Trophoblast cell (in vitro differentiated cells and primary cell): ENCODE measurements around the gene KCND2.

Experiments used
- DNase-seq, 2 donors: peaks; one replicate each; pipeline ENCODE4 v3.0.0-alpha.2; 2016
- H2AFZ ChIP-seq: 2 replicates; pipeline ENCODE4 v1.6.1; 2013; ENCODE audit warnings: low read length, moderate library complexity, mild to moderate bottlenecking; ENCODE audit not compliant: insufficient read depth, poor library complexity
- H2AK5ac ChIP-seq: 2 replicates; pipeline ENCODE4 v1.6.1; 2013; ENCODE audit warnings: mild to moderate bottlenecking, low read length
- H2BK120ac ChIP-seq: 2 replicates; pipeline ENCODE4 v1.6.1; 2013; ENCODE audit warnings: low read length, mild to moderate bottlenecking, moderate library complexity; ENCODE audit not compliant: insufficient read depth, poor library complexity
- H2BK12ac ChIP-seq: 2 replicates; pipeline ENCODE4 v1.6.1; 2013; ENCODE audit warnings: mild to moderate bottlenecking, low read length, moderate library complexity
- H2BK5ac ChIP-seq: 2 replicates; pipeline ENCODE4 v1.6.1; 2013; ENCODE audit warnings: low read length, low read depth, moderate library complexity, mild to moderate bottlenecking; ENCODE audit not compliant: poor library complexity
- H3K14ac ChIP-seq: 2 replicates; pipeline ENCODE4 v1.6.1; 2013; ENCODE audit warnings: mild to moderate bottlenecking, low read length
- H3K18ac ChIP-seq: 2 replicates; pipeline ENCODE4 v1.6.1; 2013; ENCODE audit warnings: mild to moderate bottlenecking, low read length
- H3K23ac ChIP-seq: 2 replicates; pipeline ENCODE4 v1.6.1; 2013; ENCODE audit warnings: low read length
- H3K27ac ChIP-seq: 2 replicates; pipeline ENCODE4 v1.5.1; 2013; ENCODE audit warnings: low read depth, mild to moderate bottlenecking, inconsistent platforms, low read length, moderate library complexity
- H3K27me3 ChIP-seq: 2 replicates; pipeline ENCODE4 v1.6.1; 2013; ENCODE audit warnings: inconsistent platforms, mild to moderate bottlenecking, low read length, moderate library complexity; ENCODE audit not compliant: insufficient read depth
- H3K36me3 ChIP-seq, 2 experiments: 1 replicate in 1 of 2; 2 replicates in 1 of 2; pipeline ENCODE4 v1.6.1; 2013; ENCODE audit warnings: low read length in 2 of 2, mild to moderate bottlenecking in 2 of 2, moderate library complexity in 1 of 2; ENCODE audit not compliant: insufficient read depth in 2 of 2, control insufficient read depth in 1 of 2
- H3K4ac ChIP-seq: 2 replicates; pipeline ENCODE4 v1.6.1; 2013; ENCODE audit warnings: low read depth, mild to moderate bottlenecking, low read length, moderate library complexity
- H3K4me1 ChIP-seq, 2 experiments: 1 replicate in 1 of 2; 2 replicates in 1 of 2; pipeline ENCODE4 v1.6.1; 2013; ENCODE audit warnings: low read length in 2 of 2, mild to moderate bottlenecking in 2 of 2, moderate library complexity in 1 of 2; ENCODE audit not compliant: insufficient read depth in 2 of 2, control insufficient read depth in 1 of 2
- H3K4me2 ChIP-seq: 2 replicates; pipeline ENCODE4 v1.6.1; 2013; ENCODE audit warnings: inconsistent platforms, mild to moderate bottlenecking, low read length, moderate library complexity
- H3K4me3 ChIP-seq: 2 replicates; pipeline ENCODE4 v1.5.1; 2013; ENCODE audit warnings: mild to moderate bottlenecking, low read depth, low read length, inconsistent platforms
- H3K79me1 ChIP-seq: one replicate; pipeline ENCODE4 v1.6.1; 2013; ENCODE audit warnings: low read length
- H3K79me2 ChIP-seq: 2 replicates; pipeline ENCODE4 v1.6.1; 2013; ENCODE audit warnings: low read length, mild to moderate bottlenecking; ENCODE audit not compliant: control insufficient read depth, insufficient read depth, poor library complexity
- H3K9ac ChIP-seq: 2 replicates; pipeline ENCODE4 v1.6.1; 2013; ENCODE audit warnings: mild to moderate bottlenecking, low read length
- H3K9me3 ChIP-seq: 2 replicates; pipeline ENCODE4 v1.6.1; 2013; ENCODE audit warnings: low read depth, mild to moderate bottlenecking, control low read depth, inconsistent platforms, low read length; ENCODE audit not compliant: insufficient read depth
- H4K12ac ChIP-seq: 2 replicates; pipeline ENCODE4 v1.6.1; 2013; ENCODE audit warnings: low read depth, mild to moderate bottlenecking, low read length, moderate library complexity
- H4K8ac ChIP-seq: 2 replicates; pipeline ENCODE4 v1.6.1; 2013; ENCODE audit warnings: low read depth, mild to moderate bottlenecking, low read length, moderate library complexity
- H4K91ac ChIP-seq: one replicate; pipeline ENCODE4 v1.6.1; 2013; ENCODE audit warnings: low read depth, mild to moderate bottlenecking, low read length, moderate library complexity
- WGBS: extraction: QIAGEN DNeasy Blood & Tissue Kit; methylation state at CpG from one replicate; pipeline ENCODE4 v1.1.7; 2013; ENCODE audit warnings: missing lambda C conversion rate; ENCODE audit not compliant: insufficient read length, insufficient coverage; ENCODE audit errors: extremely low coverage; 5-methylcytosine and 5-hydroxymethylcytosine counted together

KCND2 gene

DNA sequence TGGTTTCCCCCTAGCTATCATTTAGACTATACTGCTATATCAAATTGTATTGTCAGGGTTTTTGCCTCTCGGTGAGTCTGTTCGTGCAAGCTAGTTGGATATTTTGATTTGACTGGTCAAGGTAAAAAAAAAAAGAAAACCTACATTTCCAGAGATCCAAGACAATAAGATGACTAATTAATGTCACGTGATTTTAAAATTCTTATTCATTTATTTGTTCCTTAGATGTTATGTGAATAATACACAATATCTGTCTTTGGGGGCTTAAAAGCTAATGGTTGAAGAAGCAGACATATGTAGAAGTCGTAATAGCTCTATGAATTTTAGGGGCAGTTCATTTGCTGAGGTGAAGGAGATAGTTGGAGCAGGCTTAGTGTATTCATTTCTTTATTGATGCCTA is 191.1 kb downstream of the KCND2 start:
- DNase-seq, result no peak
- H4K8ac ChIP-seq, result no peak overlapping the region
- H3K4me3 ChIP-seq, result no peak overlapping the region
- H3K18ac ChIP-seq, result no peak overlapping the region
- no CpG with 5 or more reads among the region's 4 CpGs for WGBS
- no peak overlapping the region for H2BK12ac ChIP-seq
- H3K4ac ChIP-seq, result no peak overlapping the region
- no peak overlapping the region for H3K4me2 ChIP-seq
- H3K9me3 ChIP-seq, result no peaks in the 10 kb centered on the region
- no peak overlapping the region for H3K27ac ChIP-seq
- no peak overlapping the region for H4K91ac ChIP-seq
- H2BK5ac ChIP-seq, result no peak overlapping the region
- H3K79me1 ChIP-seq, result no peaks in the 10 kb centered on the region
- H3K23ac ChIP-seq, result no peak overlapping the region
- H2AFZ ChIP-seq, result no peak overlapping the region
- no peaks in the 10 kb centered on the region for H3K27me3 ChIP-seq
- H2AK5ac ChIP-seq, result no peak overlapping the region
- no peaks in the 10 kb centered on the region for H3K79me2 ChIP-seq
- H3K14ac ChIP-seq, result no peak overlapping the region
- H3K36me3 ChIP-seq, result no peaks in the 10 kb centered on the region
- H4K12ac ChIP-seq, result no peak overlapping the region
- no peak overlapping the region for H2BK120ac ChIP-seq
- H3K4me1 ChIP-seq, result no peaks in the 10 kb centered on the region
- H3K9ac ChIP-seq, result no peak overlapping the region

DNA sequence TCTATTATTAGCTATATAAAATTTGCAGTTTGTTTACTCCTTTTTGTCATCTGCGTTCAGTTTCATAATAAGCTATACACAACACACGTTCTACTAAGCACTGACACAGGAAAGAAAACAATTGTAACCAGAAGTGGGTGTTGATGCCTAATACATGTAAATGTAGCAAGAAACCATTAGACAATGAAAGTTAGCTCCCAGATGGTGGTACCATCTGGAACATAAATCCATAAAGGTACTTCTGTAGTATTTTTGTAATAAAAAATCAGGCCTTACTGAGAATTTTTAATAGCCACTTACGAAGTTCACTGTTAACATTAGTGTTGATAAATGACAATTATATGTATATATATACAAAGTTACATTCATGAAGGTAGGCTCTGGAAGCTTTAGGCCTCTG is 194.7 kb downstream of the KCND2 start:
- H3K4me3 ChIP-seq, result no peak overlapping the region
- no peak overlapping the region for H2AFZ ChIP-seq
- H3K18ac ChIP-seq, result no peak overlapping the region
- no peak overlapping the region for H3K4ac ChIP-seq
- no CpG with 5 or more reads among the region's 3 CpGs for WGBS
- H2BK120ac ChIP-seq, result no peak overlapping the region
- DNase-seq, result no peak
- no peak overlapping the region for H3K14ac ChIP-seq
- no peaks in the 10 kb centered on the region for H3K79me1 ChIP-seq
- H3K9ac ChIP-seq, result no peak overlapping the region
- H3K4me2 ChIP-seq, result no peak overlapping the region
- no peak overlapping the region for H4K12ac ChIP-seq
- H3K27ac ChIP-seq, result no peak overlapping the region
- no peak overlapping the region for H4K8ac ChIP-seq
- no peak overlapping the region for H4K91ac ChIP-seq
- no peak overlapping the region for H2AK5ac ChIP-seq
- no peaks in the 10 kb centered on the region for H3K36me3 ChIP-seq
- H3K9me3 ChIP-seq, result no peaks in the 10 kb centered on the region
- no peaks in the 10 kb centered on the region for H3K27me3 ChIP-seq
- H2BK5ac ChIP-seq, result no peak overlapping the region
- H2BK12ac ChIP-seq, result no peak overlapping the region
- no peaks in the 10 kb centered on the region for H3K79me2 ChIP-seq
- H3K4me1 ChIP-seq, result no peaks in the 10 kb centered on the region
- H3K23ac ChIP-seq, result no peak overlapping the region

DNA sequence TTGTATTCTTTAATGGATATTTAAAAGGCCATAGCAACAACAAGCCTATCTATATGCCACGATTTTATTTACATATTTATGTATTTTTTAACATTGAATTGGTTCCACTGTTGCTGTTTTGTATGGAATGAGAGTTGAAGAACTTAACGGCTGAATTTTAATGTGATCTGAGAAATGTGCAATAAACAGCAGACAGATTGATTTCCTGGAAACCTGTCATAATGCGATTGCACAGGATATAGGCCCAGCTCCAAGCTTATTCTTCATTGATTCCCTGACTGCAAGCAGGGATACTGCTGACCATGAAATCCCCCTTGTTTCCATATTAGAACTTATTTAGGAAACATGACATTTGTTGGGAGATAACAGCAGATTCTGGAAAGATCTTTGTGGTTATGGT is 195.6 kb downstream of the KCND2 start:
- H3K4me2 ChIP-seq, result no peak overlapping the region
- H3K9me3 ChIP-seq, result no peaks in the 10 kb centered on the region
- WGBS, result no CpG with 5 or more reads among the region's 3 CpGs
- no peak overlapping the region for H3K18ac ChIP-seq
- H3K79me1 ChIP-seq, result no peaks in the 10 kb centered on the region
- no peak overlapping the region for H4K91ac ChIP-seq
- no peak overlapping the region for H2AFZ ChIP-seq
- no peaks in the 10 kb centered on the region for H3K27me3 ChIP-seq
- no peaks in the 10 kb centered on the region for H3K4me1 ChIP-seq
- H3K14ac ChIP-seq, result no peak overlapping the region
- H4K12ac ChIP-seq, result no peak overlapping the region
- H3K4ac ChIP-seq, result no peak overlapping the region
- no peak overlapping the region for H4K8ac ChIP-seq
- H3K23ac ChIP-seq, result no peak overlapping the region
- H2BK5ac ChIP-seq, result no peak overlapping the region
- H2BK120ac ChIP-seq, result no peak overlapping the region
- no peak overlapping the region for H2AK5ac ChIP-seq
- no peak overlapping the region for H3K9ac ChIP-seq
- no peak overlapping the region for H3K4me3 ChIP-seq
- no peak overlapping the region for H2BK12ac ChIP-seq
- H3K27ac ChIP-seq, result no peak overlapping the region
- H3K36me3 ChIP-seq, result no peaks in the 10 kb centered on the region
- no peak for DNase-seq
- H3K79me2 ChIP-seq, result no peaks in the 10 kb centered on the region

- Histone ChIP-seq H4K12ac (no peak overlapping the region), H3K4ac (no peak overlapping the region), H3K27me3 (no peaks in the 10 kb centered on the region), H3K4me2 (no peak overlapping the region), H3K27ac (no peak overlapping the region), H4K8ac (no peak overlapping the region), H3K23ac (no peak overlapping the region), H3K4me3 (no peak overlapping the region), H3K9me3 (no peaks in the 10 kb centered on the region), H3K14ac (no peak overlapping the region), H3K79me1 (no peaks in the 10 kb centered on the region), H2BK5ac (no peak overlapping the region), H3K4me1 (no peaks in the 10 kb centered on the region), H4K91ac (no peak overlapping the region), H3K36me3 (no peaks in the 10 kb centered on the region), H2BK12ac (no peak overlapping the region), H2AK5ac (no peak overlapping the region), H3K9ac (no peak overlapping the region), H3K79me2 (no peaks in the 10 kb centered on the region), H3K18ac (no peak overlapping the region), H2AFZ (no peak overlapping the region), H2BK120ac (no peak overlapping the region)
- DNase-seq, result no peak
- WGBS, result no CpG with 5 or more reads among the region's 3 CpGs
Measured at GRCh38 chr7:120472892-120473291, 199.9 kb downstream of the KCND2 start.
